HepG2 (cell line): Measurements from ENCODE around the gene PFAS. TPM values are rescaled to one million over a fixed set of nuclear protein-coding genes. Genes with fewer than 3 reads are reported as not detected.
A peak's percentile ranks its signal among the peaks of the same experiment; 100 is the strongest.

Source experiments
- BCL6 ChIP-seq: IDR thresholded peaks from 2 replicates; pipeline ENCODE4 v1.6.1; 2016; ENCODE audit warnings: missing genetic modification reagents, missing compliant biosample characterization
- CBFB ChIP-seq: sonication (generic); formaldehyde crosslinking; IDR thresholded peaks from 2 replicates; pipeline ENCODE4 v1.4.0; 2020; ENCODE audit warnings: missing genetic modification reagents
- CEBPB ChIP-seq: IDR thresholded peaks from 2 replicates; pipeline ENCODE4 v1.6.1; 2011; ENCODE audit warnings: low read depth, low read length, improper control_type of control experiment, borderline replicate concordance
- FIP1L1 ChIP-seq: fragments of 200-400 bp; formaldehyde crosslinking; IDR thresholded peaks from 2 replicates; pipeline ENCODE4 v1.6.1; 2018; ENCODE audit warnings: low read depth, mild to moderate bottlenecking, low read length, moderate library complexity, borderline replicate concordance; ENCODE audit not compliant: insufficient read depth
- HMGXB4 ChIP-seq, 2 experiments: sonication (generic) in 1 of 2; formaldehyde crosslinking in 1 of 2; IDR thresholded peaks; 2 replicates each; pipeline versions ENCODE4 v1.4.0 to v1.6.1; 2018 to 2020; ENCODE audit warnings: missing genetic modification reagents in 2 of 2, borderline replicate concordance in 1 of 2, low read depth in 1 of 2, mild to moderate bottlenecking in 1 of 2, missing biosample characterization in 1 of 2
- HNRNPK ChIP-seq: fragments of 200-400 bp; formaldehyde crosslinking; IDR thresholded peaks from 2 replicates; pipeline ENCODE4 v1.6.1; 2018; ENCODE audit warnings: low read length, low read depth, moderate library complexity, mild to moderate bottlenecking; ENCODE audit not compliant: poor library complexity, severe bottlenecking
- POLR2G ChIP-seq: fragments of 200-400 bp; formaldehyde crosslinking; IDR thresholded peaks from 2 replicates; pipeline ENCODE4 v1.6.1; 2018; ENCODE audit warnings: mild to moderate bottlenecking, low read depth, low read length, moderate library complexity
- SMC3 ChIP-seq: IDR thresholded peaks from 2 replicates; pipeline ENCODE4 v1.6.1; 2011; ENCODE audit warnings: low read length, improper control_type of control experiment
- TFDP2 ChIP-seq: sonication (generic); formaldehyde crosslinking; IDR thresholded peaks from 2 replicates; pipeline ENCODE4 v1.4.0; 2020; ENCODE audit warnings: missing genetic modification reagents
- ZFP91 ChIP-seq: sonication (generic); formaldehyde crosslinking; IDR thresholded peaks from 2 replicates; pipeline ENCODE4 v1.9.0; 2022; ENCODE audit warnings: missing genetic modification reagents, mild to moderate bottlenecking, borderline replicate concordance
- ZNF10 ChIP-seq: sonication (generic); formaldehyde crosslinking; IDR thresholded peaks from 2 replicates; pipeline ENCODE4 v1.4.0; 2020; ENCODE audit warnings: mild to moderate bottlenecking, low read depth, missing genetic modification reagents, borderline replicate concordance
- ZNF234 ChIP-seq: sonication (generic); formaldehyde crosslinking; conservative IDR thresholded peaks from 2 replicates; pipeline ENCODE4 v1.5.1; 2020; ENCODE audit warnings: mild to moderate bottlenecking, missing genetic modification reagents
- ZNF256 ChIP-seq: sonication (generic); formaldehyde crosslinking; conservative IDR thresholded peaks from 2 replicates; pipeline ENCODE4 v1.4.0; 2020; ENCODE audit warnings: missing genetic modification reagents
- ZNF563 ChIP-seq: sonication (generic); formaldehyde crosslinking; IDR thresholded peaks from 2 replicates; pipeline ENCODE4 v1.8.0; 2022; ENCODE audit warnings: mild to moderate bottlenecking, moderate library complexity, missing genetic modification reagents
- ZNF629 ChIP-seq: sonication (generic); formaldehyde crosslinking; conservative IDR thresholded peaks from 2 replicates; pipeline ENCODE4 v1.5.0; 2020; ENCODE audit warnings: missing genetic modification reagents
- ZNF788 ChIP-seq: sonication (generic); formaldehyde crosslinking; IDR thresholded peaks from 2 replicates; pipeline ENCODE4 v1.5.0; 2020; ENCODE audit warnings: mild to moderate bottlenecking, missing genetic modification reagents, borderline replicate concordance
- ZSCAN21 ChIP-seq: sonication (generic); formaldehyde crosslinking; IDR thresholded peaks from 2 replicates; pipeline ENCODE4 v1.8.0; 2022; ENCODE audit warnings: mild to moderate bottlenecking, missing genetic modification reagents, moderate library complexity, borderline replicate concordance
- polyA plus RNA-seq, 8 experiments: library from polyadenylated mRNA; depleted of rRNA in 3 of 8; stranded (reverse) in 7 of 8; unstranded in 1 of 8; fragments of >200 nt; fragmentation: Illumina TruSeq in 4 of 8; extraction: Trizol in 4 of 8; gene quantifications; 2 replicates each; pipeline versions ENCODE4 v1.2.1 to v1.2.3, GENCODE V29; 2011 to 2016; ENCODE audit warnings: low read depth in 4 of 8, missing spikeins in 1 of 8, mixed read lengths in 1 of 8; ENCODE audit not compliant: insufficient read depth in 1 of 8
- total RNA-seq, 5 experiments: library from RNA; depleted of rRNA; stranded (reverse); fragments of >200 nt; fragmentation: Illumina TruSeq; extraction: Trizol; gene quantifications; 2 replicates each; pipeline ENCODE4 v1.2.3, GENCODE V29; 2016; ENCODE audit warnings: low read depth in 1 of 5
- TF ChIP-seq, protein P1 (sequence below): sonication (generic); formaldehyde crosslinking; IDR thresholded peaks from 2 replicates; pipeline ENCODE4 v1.4.0; 2020; ENCODE audit warnings: mild to moderate bottlenecking, low read depth, missing genetic modification reagents
- TF ChIP-seq, protein P2 (sequence below): sonication (generic); formaldehyde crosslinking; IDR thresholded peaks from 2 replicates; pipeline ENCODE4 v1.4.0; 2020; ENCODE audit warnings: mild to moderate bottlenecking, missing genetic modification reagents

Gene PFAS
- total and polyA plus RNA-seq, 2 of the 13 experiments (the other 11 are each of a cell fraction or from before 2014, with no cell fraction given), result 49.4 to 58.2 TPM

DNA sequence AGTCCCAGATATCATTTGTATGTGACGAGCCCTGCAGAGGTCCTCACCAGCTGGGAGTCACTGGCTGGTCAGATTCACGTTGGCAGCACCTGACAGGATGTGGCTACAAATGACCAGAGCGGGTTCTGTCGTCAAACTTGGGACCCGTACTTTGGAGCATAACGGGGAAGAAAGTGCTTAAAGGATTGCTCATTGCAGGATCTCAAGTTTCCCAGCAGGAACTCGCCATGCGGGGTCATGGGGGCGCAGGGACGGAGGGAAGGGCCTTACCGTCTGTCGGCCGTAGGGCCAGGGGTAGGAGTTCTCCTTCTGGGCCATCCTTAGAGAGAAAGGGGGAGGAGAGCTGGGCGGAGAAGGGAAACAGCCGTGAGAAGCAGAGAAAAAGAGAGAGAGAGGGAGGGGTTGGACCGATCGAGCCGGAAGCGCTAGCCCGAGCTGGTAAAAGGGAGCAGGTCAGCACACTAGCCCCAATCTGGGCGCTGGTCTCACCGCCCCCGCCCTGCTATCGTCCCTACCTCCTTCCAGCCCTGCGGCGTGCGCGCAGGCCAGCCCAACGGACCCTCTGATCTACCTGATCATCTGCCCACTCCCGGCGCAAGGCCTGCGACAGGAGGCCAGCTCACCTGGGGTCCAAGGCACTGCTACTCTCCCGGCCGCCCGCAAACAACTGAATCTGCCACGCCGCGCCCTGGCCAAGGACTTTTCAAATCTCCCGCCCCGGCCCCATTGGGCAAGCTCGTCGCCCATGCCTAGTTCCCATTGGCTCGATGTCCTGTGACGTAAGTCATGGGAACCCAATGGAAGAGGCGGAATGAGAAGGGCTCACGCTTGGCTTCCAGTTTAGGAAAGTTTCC, 39.0 kb upstream of the PFAS start, which contains the start of gene AURKB (continued):
- peak; percentile 100 for TF ChIP-seq TFDP2 (CRISPR knock-in tag)
- TF ChIP-seq, protein P1, sequence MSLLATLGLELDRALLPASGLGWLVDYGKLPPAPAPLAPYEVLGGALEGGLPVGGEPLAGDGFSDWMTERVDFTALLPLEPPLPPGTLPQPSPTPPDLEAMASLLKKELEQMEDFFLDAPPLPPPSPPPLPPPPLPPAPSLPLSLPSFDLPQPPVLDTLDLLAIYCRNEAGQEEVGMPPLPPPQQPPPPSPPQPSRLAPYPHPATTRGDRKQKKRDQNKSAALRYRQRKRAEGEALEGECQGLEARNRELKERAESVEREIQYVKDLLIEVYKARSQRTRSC (CRISPR knock-in tag), result 0 out of 2 replicates have a peak, but pooled peaks have one; percentile 54
- TF ChIP-seq, protein P2, sequence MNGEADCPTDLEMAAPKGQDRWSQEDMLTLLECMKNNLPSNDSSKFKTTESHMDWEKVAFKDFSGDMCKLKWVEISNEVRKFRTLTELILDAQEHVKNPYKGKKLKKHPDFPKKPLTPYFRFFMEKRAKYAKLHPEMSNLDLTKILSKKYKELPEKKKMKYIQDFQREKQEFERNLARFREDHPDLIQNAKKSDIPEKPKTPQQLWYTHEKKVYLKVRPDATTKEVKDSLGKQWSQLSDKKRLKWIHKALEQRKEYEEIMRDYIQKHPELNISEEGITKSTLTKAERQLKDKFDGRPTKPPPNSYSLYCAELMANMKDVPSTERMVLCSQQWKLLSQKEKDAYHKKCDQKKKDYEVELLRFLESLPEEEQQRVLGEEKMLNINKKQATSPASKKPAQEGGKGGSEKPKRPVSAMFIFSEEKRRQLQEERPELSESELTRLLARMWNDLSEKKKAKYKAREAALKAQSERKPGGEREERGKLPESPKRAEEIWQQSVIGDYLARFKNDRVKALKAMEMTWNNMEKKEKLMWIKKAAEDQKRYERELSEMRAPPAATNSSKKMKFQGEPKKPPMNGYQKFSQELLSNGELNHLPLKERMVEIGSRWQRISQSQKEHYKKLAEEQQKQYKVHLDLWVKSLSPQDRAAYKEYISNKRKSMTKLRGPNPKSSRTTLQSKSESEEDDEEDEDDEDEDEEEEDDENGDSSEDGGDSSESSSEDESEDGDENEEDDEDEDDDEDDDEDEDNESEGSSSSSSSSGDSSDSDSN (CRISPR knock-in tag), result peak; percentile 69
- peak; percentile 91; the same call in 1 of the 2 replicates for TF ChIP-seq ZFP91 (CRISPR knock-in tag)
- TF ChIP-seq ZNF788 (CRISPR knock-in tag), result peak; percentile 60; the same call in 1 of the 2 replicates
- no peak for TF ChIP-seq BCL6
- no peak for TF ChIP-seq SMC3
- TF ChIP-seq HMGXB4 (CRISPR knock-in tag; IDR thresholded peaks at IDR 0.05; ENCODE audit: borderline replicate concordance in 1 of 2, low read depth in 1 of 2), result peak; percentile 39 to 82; a peak in 3 of 4 replicates
- no peak for TF ChIP-seq ZNF10 (CRISPR knock-in tag)
- no peak for TF ChIP-seq FIP1L1
- TF ChIP-seq CBFB (CRISPR knock-in tag), result peak; percentile 44; the same call in 1 of the 2 replicates
- TF ChIP-seq CEBPB, result peak; percentile 85; the same call in 1 of the 2 replicates
- TF ChIP-seq ZNF256 (CRISPR knock-in tag), result 0 out of 2 replicates have a peak, but pooled peaks have one; percentile 21
- TF ChIP-seq ZNF563 (CRISPR knock-in tag), result 0 out of 2 replicates have a peak, but pooled peaks have one; percentile 44
- TF ChIP-seq ZSCAN21 (CRISPR knock-in tag), result peak; percentile 90; the same call in 1 of the 2 replicates
- TF ChIP-seq ZNF629, result no peak
- peak; percentile 89 for TF ChIP-seq POLR2G
- TF ChIP-seq ZNF234 (CRISPR knock-in tag), result peak; percentile 72; the same call in 1 of the 2 replicates
- TF ChIP-seq HNRNPK, result no peak
